Measurements from ENCODE around the gene UBE3C. TPM values are rescaled to one million over a fixed set of nuclear protein-coding genes. Genes with fewer than 3 reads are reported as not detected.

The UBE3C gene
- total RNA-seq, 2 donors from 2014 or later, result 35.8 to 35.9 TPM

GRCh38 chr7:157113607-157114006, 25.1 kb upstream of the UBE3C start:
- ATAC-seq, result no peak
- intact Hi-C loops (cut with DNase I), result no loop called here
- no peak overlapping the region for H3K27ac ChIP-seq
- 57 to 58% methylated on average over 2 of the region's 2 CpGs for WGBS, 2 donors
- no peaks in the 10 kb centered on the region for H3K4me1 ChIP-seq
- H3K4me3 ChIP-seq, result no peak overlapping the region
- H3K27me3 ChIP-seq, result no peaks in the 10 kb centered on the region
- H3K9me3 ChIP-seq, result peaks cover 0 to 6% (median 0%) of the 10 kb centered on the region in 3 donors
- no peak for DNase-seq
- H3K36me3 ChIP-seq (replicated peaks in 1 of 2; ENCODE audit: insufficient read depth in 1 of 2, low read depth in 2 of 2), result no peaks in the 10 kb centered on the region
- TF ChIP-seq CTCF (IDR thresholded peaks at IDR 0.05), result no peak
- TF ChIP-seq POLR2A (IDR thresholded peaks at IDR 0.05), result no peak

GRCh38 chr7:157116762-157117161, 22.0 kb upstream of the UBE3C start:
- Histone ChIP-seq H3K27ac (no peak overlapping the region), H3K36me3 (replicated peaks in 1 of 2; ENCODE audit: insufficient read depth in 1 of 2, low read depth in 2 of 2) (no peaks in the 10 kb centered on the region), H3K4me1 (no peaks in the 10 kb centered on the region), H3K4me3 (no peak overlapping the region), H3K9me3 (peaks cover 0 to 5% (median 0%) of the 10 kb centered on the region in 3 donors), H3K27me3 (no peaks in the 10 kb centered on the region)
- TF ChIP-seq CTCF (IDR thresholded peaks at IDR 0.05), result no peak
- no peak for TF ChIP-seq POLR2A (IDR thresholded peaks at IDR 0.05)
- 92 to 95% methylated on average over 5 of the region's 5 CpGs for WGBS, 2 donors
- ATAC-seq, result no peak
- no peak for DNase-seq
- intact Hi-C loops (cut with DNase I), result no loop called here

GRCh38 chr7:157117796-157118195, 20.9 kb upstream of the UBE3C start:
- TF ChIP-seq CTCF (IDR thresholded peaks at IDR 0.05), result no peak
- no peak for TF ChIP-seq POLR2A (IDR thresholded peaks at IDR 0.05)
- Histone ChIP-seq H3K27ac (no peak overlapping the region), H3K4me1 (no peaks in the 10 kb centered on the region), H3K36me3 (replicated peaks in 1 of 2; ENCODE audit: insufficient read depth in 1 of 2, low read depth in 2 of 2) (no peaks in the 10 kb centered on the region), H3K9me3 (no peaks in the 10 kb centered on the region), H3K27me3 (no peaks in the 10 kb centered on the region), H3K4me3 (no peak overlapping the region)
- 93 to 94% methylated on average over 2 of the region's 2 CpGs for WGBS, 2 donors
- ATAC-seq (no peak), DNase-seq (no peak)
- intact Hi-C loops (cut with DNase I), result no loop called here

- intact Hi-C loops (cut with DNase I), result no loop called here
- 77 to 84% methylated on average over 11 to 14 of the region's 14 CpGs for WGBS, 2 donors
- H3K36me3 ChIP-seq (replicated peaks in 1 of 2; ENCODE audit: insufficient read depth in 1 of 2, low read depth in 2 of 2), result no peaks in the 10 kb centered on the region
- ATAC-seq (no peak), DNase-seq (no peak)
- no peaks in the 10 kb centered on the region for H3K4me1 ChIP-seq
- no peak overlapping the region for H3K4me3 ChIP-seq
- no peak for TF ChIP-seq POLR2A (IDR thresholded peaks at IDR 0.05)
- TF ChIP-seq CTCF (IDR thresholded peaks at IDR 0.05), result no peak
- no peak overlapping the region for H3K27ac ChIP-seq
- H3K9me3 ChIP-seq, result no peaks in the 10 kb centered on the region
- H3K27me3 ChIP-seq, result no peaks in the 10 kb centered on the region
These were observed 18.5 kb upstream of the UBE3C start for GRCh38 chr7:157120181-157120580.

- Histone ChIP-seq H3K4me3 (no peak overlapping the region), H3K9me3 (no peaks in the 10 kb centered on the region), H3K36me3 (replicated peaks in 1 of 2; ENCODE audit: insufficient read depth in 1 of 2, low read depth in 2 of 2) (no peaks in the 10 kb centered on the region), H3K27ac (no peak overlapping the region), H3K4me1 (no peaks in the 10 kb centered on the region), H3K27me3 (no peaks in the 10 kb centered on the region)
- intact Hi-C loops (cut with DNase I), result no loop called here
- DNase-seq (no peak), ATAC-seq (no peak)
- WGBS, 2 donors, result 92 to 93% methylated on average over 9 to 17 of the region's 18 CpGs
- TF ChIP-seq POLR2A (IDR thresholded peaks at IDR 0.05) (no peak), CTCF (IDR thresholded peaks at IDR 0.05) (no peak)
These were observed 17.5 kb upstream of the UBE3C start for GRCh38 chr7:157121184-157121715.
